Omental fat pad (tissue), 4 donors: ENCODE measurements around the gene GNB2. TPM values are rescaled to one million over a fixed set of nuclear protein-coding genes. Genes with fewer than 3 reads are reported as not detected.

Experiments
- ATAC-seq: fragments of 150-250 bp; one replicate; pipeline ENCODE4 v1.9.1; 2016; ENCODE audit warnings: mild to moderate bottlenecking, moderate library complexity; ENCODE audit not compliant: low FRiP score
- DNase-seq: peaks from one replicate; pipeline ENCODE4 v3.0.0-alpha.2; 2019; ENCODE audit warnings: low spot score
- total RNA-seq, 4 donors: library from RNA; depleted of rRNA; stranded (reverse); fragments of >200 nt; gene quantifications; one replicate each; pipeline ENCODE4 v1.1.0, GENCODE V29; 2016
- TF ChIP-seq, protein P1 (sequence below), 3 donors: fragments of 450-650 bp; IDR thresholded peaks; one replicate each; pipeline ENCODE4 v1.5.1; 2016 to 2017; ENCODE audit warnings: antibody characterized with exemption in 3 of 3, mild to moderate bottlenecking in 3 of 3, moderate library complexity in 2 of 3

The GNB2 gene
- total RNA-seq, 4 donors from 2014 or later = 145 to 245 (median 203) TPM

DNA sequence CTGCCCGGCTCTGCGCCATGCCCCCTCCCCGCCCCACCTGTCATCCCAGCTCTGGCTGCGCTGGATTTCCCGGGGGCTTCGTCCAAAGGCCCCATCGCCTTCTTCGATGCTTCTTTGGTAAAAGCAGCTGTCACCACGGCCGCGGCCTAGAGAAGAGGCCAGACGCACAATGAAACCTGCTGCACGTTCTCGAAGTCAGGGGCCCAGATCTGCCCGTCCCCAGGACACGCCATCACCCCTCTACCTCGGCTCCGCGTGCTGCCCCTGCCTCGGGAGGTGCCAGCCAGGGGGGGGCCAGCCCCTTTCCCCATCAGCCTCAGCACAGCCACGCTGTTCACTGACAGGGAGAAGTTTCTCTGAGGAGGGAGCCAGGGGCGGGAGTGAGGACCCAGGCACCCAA is 13.7 kb downstream of the GNB2 start:
- TF ChIP-seq, protein P1, sequence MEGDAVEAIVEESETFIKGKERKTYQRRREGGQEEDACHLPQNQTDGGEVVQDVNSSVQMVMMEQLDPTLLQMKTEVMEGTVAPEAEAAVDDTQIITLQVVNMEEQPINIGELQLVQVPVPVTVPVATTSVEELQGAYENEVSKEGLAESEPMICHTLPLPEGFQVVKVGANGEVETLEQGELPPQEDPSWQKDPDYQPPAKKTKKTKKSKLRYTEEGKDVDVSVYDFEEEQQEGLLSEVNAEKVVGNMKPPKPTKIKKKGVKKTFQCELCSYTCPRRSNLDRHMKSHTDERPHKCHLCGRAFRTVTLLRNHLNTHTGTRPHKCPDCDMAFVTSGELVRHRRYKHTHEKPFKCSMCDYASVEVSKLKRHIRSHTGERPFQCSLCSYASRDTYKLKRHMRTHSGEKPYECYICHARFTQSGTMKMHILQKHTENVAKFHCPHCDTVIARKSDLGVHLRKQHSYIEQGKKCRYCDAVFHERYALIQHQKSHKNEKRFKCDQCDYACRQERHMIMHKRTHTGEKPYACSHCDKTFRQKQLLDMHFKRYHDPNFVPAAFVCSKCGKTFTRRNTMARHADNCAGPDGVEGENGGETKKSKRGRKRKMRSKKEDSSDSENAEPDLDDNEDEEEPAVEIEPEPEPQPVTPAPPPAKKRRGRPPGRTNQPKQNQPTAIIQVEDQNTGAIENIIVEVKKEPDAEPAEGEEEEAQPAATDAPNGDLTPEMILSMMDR (IDR thresholded peaks at IDR 0.05) = no peak
- ATAC-seq (no peak), DNase-seq (no peak)

DNA sequence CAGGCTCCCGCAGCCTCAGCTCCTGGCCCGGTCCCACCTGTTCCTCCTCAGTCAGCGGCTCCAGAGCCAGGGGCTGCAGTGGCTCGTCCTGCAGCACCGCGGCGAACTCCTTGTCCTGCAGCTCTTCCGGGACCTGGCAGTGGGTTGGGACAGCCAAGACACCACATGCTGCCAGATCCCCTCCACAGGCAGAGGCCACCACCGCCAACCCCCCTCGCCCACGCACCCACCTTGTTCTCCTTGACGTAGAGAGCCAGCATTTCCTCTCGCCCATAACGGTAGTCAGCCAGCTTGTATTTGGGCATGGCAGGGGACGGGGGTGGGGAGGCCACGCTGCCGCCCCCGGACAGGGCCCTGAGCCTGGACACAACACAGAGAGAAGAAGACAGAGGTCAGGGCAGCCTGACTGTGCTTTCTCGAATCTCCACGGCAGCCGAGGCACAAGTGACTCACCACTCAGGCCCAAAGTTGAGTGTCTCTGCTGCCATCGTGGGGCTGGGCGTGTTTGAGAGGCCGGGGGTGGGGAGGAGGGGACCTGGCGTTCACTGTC is 14.3 kb downstream of the GNB2 start:
- no peak for ATAC-seq
- TF ChIP-seq, protein P1 (IDR thresholded peaks at IDR 0.05) = no peak
- no peak for DNase-seq

DNA sequence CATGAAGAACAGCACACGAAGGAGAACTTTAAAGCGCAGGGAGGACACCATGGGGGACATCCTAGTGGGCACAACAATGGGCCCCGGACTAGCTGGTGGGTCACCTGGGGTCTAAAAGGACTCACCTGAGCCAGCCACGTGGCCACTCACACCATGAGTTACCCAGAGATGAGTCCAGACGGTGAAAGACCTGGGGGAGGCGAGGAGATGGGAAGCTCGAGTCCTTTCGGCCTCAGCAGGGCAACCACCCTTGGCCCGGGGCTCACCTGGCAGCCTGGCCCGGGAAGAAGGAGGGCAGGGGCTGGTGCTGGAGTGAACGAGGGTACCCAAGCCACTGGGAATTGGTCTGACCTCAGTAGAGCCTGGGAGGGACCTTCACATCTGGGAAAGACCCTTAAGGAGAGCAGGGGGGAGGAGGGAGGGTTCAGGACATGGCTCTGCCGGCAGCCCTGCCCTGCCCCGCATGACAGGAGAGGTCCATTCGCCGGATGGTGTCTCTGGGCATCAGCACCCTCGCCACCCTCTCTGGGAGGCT is 14.9 kb downstream of the GNB2 start:
- ATAC-seq = no peak
- TF ChIP-seq, protein P1 (IDR thresholded peaks at IDR 0.05) = no peak
- DNase-seq = no peak

DNA sequence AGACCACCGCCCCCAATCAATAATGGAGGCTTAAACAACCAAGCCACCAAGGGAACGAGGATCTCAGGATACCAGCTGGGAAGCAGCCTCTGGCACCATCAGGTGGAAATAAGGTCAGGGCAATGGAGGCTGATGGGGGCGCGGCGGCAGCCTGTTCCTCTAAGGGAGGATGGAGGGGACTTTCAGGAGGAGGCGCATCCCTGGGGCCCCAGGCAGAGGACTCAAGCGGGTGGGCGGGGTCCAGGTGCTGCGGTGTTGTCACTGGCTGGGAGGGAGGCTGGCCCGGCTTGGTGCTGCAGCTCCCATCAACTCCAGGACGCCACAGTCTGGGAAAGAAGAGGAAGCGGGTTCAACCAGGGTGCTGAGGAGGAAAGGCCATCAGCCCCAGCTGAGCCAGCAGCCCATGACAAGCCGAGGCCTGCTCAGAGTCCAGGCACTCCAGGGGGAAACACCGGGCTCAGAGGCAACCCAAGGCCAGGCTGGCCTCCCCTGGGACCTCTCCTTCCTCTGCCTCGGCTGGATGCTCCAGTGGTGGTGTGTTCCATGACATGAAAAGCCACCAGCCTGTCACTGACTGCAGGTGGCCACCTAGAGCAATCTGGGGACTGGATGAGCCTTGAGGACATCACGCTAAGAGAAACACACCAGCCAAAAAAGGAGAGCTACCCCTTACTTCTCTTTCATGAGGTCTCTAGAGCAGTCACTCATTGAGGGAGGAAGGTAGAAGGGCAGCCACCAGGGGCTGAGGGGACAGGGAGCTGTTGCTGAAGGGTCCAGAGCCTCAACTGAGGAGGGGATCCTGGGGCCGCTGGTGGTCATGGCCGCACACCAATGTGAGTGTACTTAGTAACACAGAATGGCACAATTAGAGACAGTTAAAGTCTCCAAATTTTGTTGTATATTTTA is 15.9 kb downstream of the GNB2 start:
- DNase-seq (no peak), ATAC-seq (no peak)
- TF ChIP-seq, protein P1 (IDR thresholded peaks at IDR 0.05) = no peak

DNA sequence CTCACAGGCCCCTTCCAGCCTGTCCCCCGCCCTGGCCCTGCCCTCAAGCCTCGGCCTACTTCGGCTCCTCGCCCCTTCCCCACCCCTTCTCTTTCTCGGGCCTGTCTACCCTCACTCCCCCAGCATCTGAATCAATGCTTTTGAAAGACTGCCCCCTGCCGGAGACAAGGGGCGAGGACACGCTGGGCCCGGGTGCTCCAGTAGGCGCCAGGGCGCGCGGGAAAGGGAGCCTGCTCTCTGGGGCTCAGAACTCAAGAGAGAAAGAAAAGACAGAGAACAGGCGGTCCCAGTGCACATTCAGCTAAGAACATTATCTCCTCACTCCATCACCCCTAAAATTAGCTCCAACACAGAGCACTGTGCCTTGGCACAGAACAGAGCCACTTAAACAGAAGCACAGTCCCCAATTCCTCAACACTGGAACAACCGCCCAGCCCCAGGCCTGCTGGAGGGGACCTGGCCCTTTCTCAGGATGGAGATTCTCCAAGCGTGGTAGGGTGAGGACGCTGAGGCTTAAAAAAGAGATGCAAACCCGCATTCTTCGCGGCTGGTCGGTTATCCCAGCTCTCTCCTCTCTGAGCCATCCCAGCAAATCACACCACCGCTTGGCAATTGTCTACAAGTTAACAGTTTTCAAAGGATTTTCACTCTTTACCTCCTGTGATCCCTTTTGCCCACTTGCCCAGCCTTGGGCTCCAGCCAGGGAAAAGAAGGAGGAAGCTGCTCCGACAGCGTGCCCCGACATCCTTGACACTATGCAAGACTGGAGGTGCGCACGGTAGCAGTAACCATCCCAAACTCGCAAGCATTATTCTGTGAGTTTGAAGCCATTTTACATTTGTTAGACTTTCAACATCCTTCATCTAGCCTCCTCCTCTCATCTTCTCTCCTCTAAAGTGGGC is 18.4 kb downstream of the GNB2 start:
- ATAC-seq = peak; percentile 65

DNA sequence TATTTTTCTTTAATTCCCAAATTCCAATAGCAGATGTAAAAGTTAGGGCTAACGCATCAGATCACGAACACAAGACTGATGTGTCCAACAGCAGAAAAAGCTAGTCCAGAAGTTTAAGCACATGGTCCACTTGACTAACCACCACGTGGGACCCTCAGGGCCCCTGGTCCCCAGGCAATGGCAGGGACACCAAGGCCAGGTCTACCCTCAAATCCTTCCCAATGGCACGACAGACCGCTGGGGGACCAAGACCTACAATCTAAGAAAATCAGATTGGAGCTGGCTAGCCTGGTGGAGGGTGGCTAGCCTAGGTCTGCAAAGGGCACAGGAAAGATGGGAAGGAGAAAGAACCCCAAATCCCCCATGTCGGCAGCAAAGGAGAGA is 19.0 kb downstream of the GNB2 start:
- ATAC-seq (no peak), DNase-seq (no peak)
- TF ChIP-seq, protein P1 (IDR thresholded peaks at IDR 0.05) = no peak

More for the DNA sequence above, 18.4 kb downstream of the GNB2 start:
- TF ChIP-seq, protein P1 (IDR thresholded peaks at IDR 0.05) = peak in 1 of 3 donors; percentile 57
- peak; percentile 69 for DNase-seq
